Measurements from ENCODE around the gene SSBP4. TPM values are rescaled to one million over a fixed set of nuclear protein-coding genes. Genes with fewer than 3 reads are reported as not detected.
A peak's percentile ranks its signal among the peaks of the same experiment; 100 is the strongest.

The SSBP4 gene
- total and polyA plus RNA-seq, 4 donors: 31.7 to 95.3 (median 72.4) TPM

- Histone ChIP-seq H3K4me3 (no peak overlapping the region), H3K9me3 (ENCODE audit: control insufficient read depth in 4 of 4, insufficient read depth in 3 of 4, low read length in 3 of 4) (no peaks in the 10 kb centered on the region), H3K27me3 (ENCODE audit: control insufficient read depth in 3 of 3, insufficient read depth in 3 of 3, low read length in 2 of 3) (no peaks in the 10 kb centered on the region), H3K9ac (ENCODE audit: insufficient read depth in 1 of 2, low read length in 2 of 2) (no peak overlapping the region), H3K4me1 (ENCODE audit: control insufficient read depth in 5 of 5, insufficient read depth in 5 of 5, low read length in 5 of 5) (peaks cover 0 to 42% (median 21%) of the 10 kb centered on the region in 5 donors), H3K36me3 (ENCODE audit: control insufficient read depth in 4 of 4, insufficient read depth in 4 of 4, low read length in 4 of 4) (peaks cover 0 to 10% (median 0%) of the 10 kb centered on the region in 4 donors), H3K27ac (ENCODE audit: low read depth in 1 of 2, low read length in 1 of 2) (no peak overlapping the region)
- no peak for TF ChIP-seq CTCF (IDR thresholded peaks at IDR 0.05; ENCODE audit: control extremely low read depth, extremely low read depth)
- no peak for DNase-seq
- 76 to 83% methylated on average over 13 of the region's 13 CpGs for WGBS, 2 donors
- ATAC-seq (ENCODE audit: insufficient read depth, low FRiP score): no peak
Observed at GRCh38 chr19:18432275-18433014, 13.2 kb downstream of the SSBP4 start.

- Histone ChIP-seq H3K9me3 (ENCODE audit: control insufficient read depth in 4 of 4, insufficient read depth in 3 of 4, low read length in 3 of 4) (no peaks in the 10 kb centered on the region), H3K4me3 (peak overlapping the region; percentile 15), H3K9ac (ENCODE audit: insufficient read depth in 1 of 2, low read length in 2 of 2) (no peak overlapping the region), H3K27me3 (ENCODE audit: control insufficient read depth in 3 of 3, insufficient read depth in 3 of 3, low read length in 2 of 3) (no peaks in the 10 kb centered on the region), H3K4me1 (ENCODE audit: control insufficient read depth in 5 of 5, insufficient read depth in 5 of 5, low read length in 5 of 5) (peaks cover 0 to 42% (median 24%) of the 10 kb centered on the region in 5 donors), H3K27ac (ENCODE audit: low read depth in 1 of 2, low read length in 1 of 2) (no peak overlapping the region), H3K36me3 (ENCODE audit: control insufficient read depth in 4 of 4, insufficient read depth in 4 of 4, low read length in 4 of 4) (peaks cover 0 to 7% (median 0%) of the 10 kb centered on the region in 4 donors)
- no peak for ATAC-seq (ENCODE audit: insufficient read depth, low FRiP score)
- WGBS, 2 donors: 12% methylated on average over 37 to 59 of the region's 59 CpGs
- TF ChIP-seq CTCF (IDR thresholded peaks at IDR 0.05; ENCODE audit: control extremely low read depth, extremely low read depth): no peak
- DNase-seq: peak; percentile 64 to 74 (median 73)
Observed at GRCh38 chr19:18433015-18433691, 14.0 kb downstream of the SSBP4 start.

GRCh38 chr19:18433735-18434398, 14.7 kb downstream of the SSBP4 start:
- no peak overlapping the region for H3K9ac ChIP-seq (ENCODE audit: insufficient read depth in 1 of 2, low read length in 2 of 2)
- peaks cover 0 to 46% (median 24%) of the 10 kb centered on the region in 5 donors for H3K4me1 ChIP-seq (ENCODE audit: control insufficient read depth in 5 of 5, insufficient read depth in 5 of 5, low read length in 5 of 5)
- DNase-seq: peak; percentile 49 to 73 (median 62)
- H3K4me3 ChIP-seq: no peak overlapping the region
- no peak for ATAC-seq (ENCODE audit: insufficient read depth, low FRiP score)
- no peaks in the 10 kb centered on the region for H3K27me3 ChIP-seq (ENCODE audit: control insufficient read depth in 3 of 3, insufficient read depth in 3 of 3, low read length in 2 of 3)
- WGBS, 2 donors: 12 to 25% methylated on average over 19 to 60 of the region's 60 CpGs
- no peak for TF ChIP-seq CTCF (IDR thresholded peaks at IDR 0.05; ENCODE audit: control extremely low read depth, extremely low read depth)
- H3K9me3 ChIP-seq (ENCODE audit: control insufficient read depth in 4 of 4, insufficient read depth in 3 of 4, low read length in 3 of 4): no peaks in the 10 kb centered on the region
- H3K36me3 ChIP-seq (ENCODE audit: control insufficient read depth in 4 of 4, insufficient read depth in 4 of 4, low read length in 4 of 4): peaks cover 0 to 6% (median 0%) of the 10 kb centered on the region in 4 donors
- no peak overlapping the region for H3K27ac ChIP-seq (ENCODE audit: low read depth in 1 of 2, low read length in 1 of 2)
